Measurements from ENCODE around the gene GALT. TPM values are rescaled to one million over a fixed set of nuclear protein-coding genes. Genes with fewer than 3 reads are reported as not detected.

GALT gene
- total RNA-seq, 6 experiments from 2014 or later: 58.2 to 157 (median 117) TPM

GRCh38 chr9:34652602-34653000 is 6.1 kb downstream of the GALT start:
- intact Hi-C loops (cut with DNase I): no loop called here
- WGBS (ENCODE audit: insufficient coverage, low coverage, low lambda C conversion rate, missing lambda C conversion rate): 23% methylated on average over 4 of the region's 5 CpGs
- Histone ChIP-seq H3K36me3 (peaks cover 0 to 17% (median 9%) of the 10 kb centered on the region in 4 donors), H3K4me1 (peaks cover 0 to 46% (median 20%) of the 10 kb centered on the region in 4 donors), H3K4me3 (peak overlapping the region in 2 of 3 donors; percentile 14 to 23), H3K27me3 (no peaks in the 10 kb centered on the region), H3K27ac (peak overlapping the region; percentile 18 to 77 (median 45)), H3K9me3 (no peaks in the 10 kb centered on the region)
- DNase-seq: no peak
- ATAC-seq: no peak
- no peak for TF ChIP-seq CTCF (IDR thresholded peaks at IDR 0.05)
- no peak for TF ChIP-seq POLR2A (IDR thresholded peaks at IDR 0.05)

- no peaks in the 10 kb centered on the region for H3K27me3 ChIP-seq
- WGBS (ENCODE audit: insufficient coverage, low coverage, low lambda C conversion rate, missing lambda C conversion rate): 55% methylated on average over 10 of the region's 11 CpGs
- no peaks in the 10 kb centered on the region for H3K9me3 ChIP-seq
- TF ChIP-seq CTCF (IDR thresholded peaks at IDR 0.05): no peak
- TF ChIP-seq POLR2A (IDR thresholded peaks at IDR 0.05): no peak
- no peak for ATAC-seq
- peaks cover 0 to 39% (median 17%) of the 10 kb centered on the region in 4 donors for H3K4me1 ChIP-seq
- intact Hi-C loops (cut with DNase I): no loop called here
- DNase-seq: no peak
- peak overlapping the region in 1 of 3 donors; percentile 18 for H3K27ac ChIP-seq
- H3K36me3 ChIP-seq: peaks cover 0 to 15% (median 7%) of the 10 kb centered on the region in 4 donors
- no peak overlapping the region for H3K4me3 ChIP-seq
Measured at GRCh38 chr9:34653151-34654072, 6.9 kb downstream of the GALT start.

- Histone ChIP-seq H3K4me1 (peaks cover 0 to 28% (median 14%) of the 10 kb centered on the region in 4 donors), H3K9me3 (no peaks in the 10 kb centered on the region), H3K27ac (no peak overlapping the region), H3K4me3 (no peak overlapping the region), H3K27me3 (no peaks in the 10 kb centered on the region), H3K36me3 (peaks cover 0 to 4% (median 2%) of the 10 kb centered on the region in 4 donors)
- 40% methylated on average over 5 of the region's 11 CpGs for WGBS (ENCODE audit: insufficient coverage, low coverage, low lambda C conversion rate, missing lambda C conversion rate)
- ATAC-seq: no peak
- no peak for TF ChIP-seq POLR2A (IDR thresholded peaks at IDR 0.05)
- TF ChIP-seq CTCF (IDR thresholded peaks at IDR 0.05): no peak
- intact Hi-C loops (cut with DNase I): no loop called here
- DNase-seq: peak in 1 of 3 donors; percentile 73
Measured at GRCh38 chr9:34654323-34655051, 8.0 kb downstream of the GALT start.

GRCh38 chr9:34655394-34655793 is 8.9 kb downstream of the GALT start:
- WGBS (ENCODE audit: insufficient coverage, low coverage, low lambda C conversion rate, missing lambda C conversion rate): 89% methylated on average over 2 of the region's 5 CpGs
- intact Hi-C loops (cut with DNase I): no loop called here
- TF ChIP-seq POLR2A (IDR thresholded peaks at IDR 0.05) (no peak), CTCF (IDR thresholded peaks at IDR 0.05) (no peak)
- DNase-seq (no peak), ATAC-seq (no peak)
- Histone ChIP-seq H3K4me3 (no peak overlapping the region), H3K27ac (no peak overlapping the region), H3K36me3 (no peaks in the 10 kb centered on the region), H3K27me3 (no peaks in the 10 kb centered on the region), H3K4me1 (peaks cover 0 to 25% (median 10%) of the 10 kb centered on the region in 4 donors), H3K9me3 (no peaks in the 10 kb centered on the region)

All from right lobe of liver (tissue), 6 donors.